IMR-90 (cell line): ENCODE results near the gene RSBN1L. TPM values are rescaled to one million over a fixed set of nuclear protein-coding genes. Genes with fewer than 3 reads are reported as not detected.

Source experiments
- ATAC-seq: fragments of 200-7000 bp; cut with Tn5 transposase; 2 replicates; pipeline ENCODE4 v1.9.1; 2020; ENCODE audit warnings: low read depth, mild to moderate bottlenecking, moderate library complexity
- BruUV-seq: library from RNA; stranded (reverse); fragments of 400-500 nt; replicated peaks from 2 replicates; lab custom pipeline; 2021; lab: Mats Ljungman, UMichigan
- CTCF ChIA-PET: fragments of 300-600 bp; formaldehyde crosslinking; extraction: SDS; loops from one replicate; lab custom pipeline; 2021; ENCODE audit warnings: antibody characterized with exemption; lab: Yijun Ruan, JAX
- POLR2A ChIA-PET: fragments of 300-600 bp; sonication (Branson Sonifier 250); formaldehyde crosslinking; loops from one replicate; lab custom pipeline; 2022; ENCODE audit warnings: antibody characterized with exemption; ENCODE audit not compliant: unreplicated experiment; lab: Charles Lee
- DNase-seq: peaks from one replicate; pipeline ENCODE4 v3.0.0; 2013
- H2AFZ ChIP-seq: replicated peaks from 2 replicates; pipeline ENCODE3; 2013; ENCODE audit warnings: low read length, mild to moderate bottlenecking; ENCODE audit not compliant: poor library complexity
- H2AK5ac ChIP-seq: 2 replicates; pipeline ENCODE4 v1.6.1; 2013; ENCODE audit warnings: low read depth, low read length, inconsistent platforms
- H2AK9ac ChIP-seq: replicated peaks from 2 replicates; pipeline ENCODE3; 2013; ENCODE audit warnings: mild to moderate bottlenecking, low read depth, low read length, moderate library complexity; ENCODE audit not compliant: poor library complexity
- H2BK120ac ChIP-seq: 2 replicates; pipeline ENCODE4 v1.6.1; 2013; ENCODE audit warnings: low read depth, low read length, inconsistent platforms
- H2BK15ac ChIP-seq: 3 replicates; pipeline ENCODE4 v1.6.1; 2013; ENCODE audit warnings: low read depth, low read length, inconsistent platforms
- H2BK20ac ChIP-seq: 2 replicates; pipeline ENCODE4 v1.6.1; 2013; ENCODE audit warnings: low read depth, mild to moderate bottlenecking, inconsistent platforms, low read length, moderate library complexity
- H2BK5ac ChIP-seq: 2 replicates; pipeline ENCODE4 v1.6.1; 2013; ENCODE audit warnings: mild to moderate bottlenecking, low read depth, low read length, inconsistent platforms; ENCODE audit not compliant: poor library complexity, severe bottlenecking
- H3K14ac ChIP-seq: replicated peaks from 2 replicates; pipeline ENCODE4 v1.6.1; 2013; ENCODE audit warnings: low read depth, low read length, inconsistent platforms
- H3K18ac ChIP-seq: 2 replicates; pipeline ENCODE4 v1.6.1; 2013; ENCODE audit warnings: low read depth, low read length, control low read depth
- H3K23ac ChIP-seq: 2 replicates; pipeline ENCODE4 v1.6.1; 2013; ENCODE audit warnings: low read depth, low read length, inconsistent platforms
- H3K27ac ChIP-seq: 2 replicates; pipeline ENCODE4 v1.5.1; 2013; ENCODE audit warnings: mild to moderate bottlenecking, control low read depth, low read length; ENCODE audit not compliant: insufficient read depth
- H3K27me3 ChIP-seq: 2 replicates; pipeline ENCODE4 v1.6.1; 2013; ENCODE audit warnings: low read length; ENCODE audit not compliant: control insufficient read depth, insufficient read depth
- H3K36me3 ChIP-seq: 2 replicates; pipeline ENCODE4 v1.6.1; 2013; ENCODE audit warnings: low read length, mixed read lengths; ENCODE audit not compliant: control insufficient read depth, insufficient read depth
- H3K4ac ChIP-seq: 2 replicates; pipeline ENCODE4 v1.6.1; 2013; ENCODE audit warnings: low read depth, low read length, inconsistent platforms
- H3K4me1 ChIP-seq: 2 replicates; pipeline ENCODE4 v1.6.1; 2013; ENCODE audit warnings: low read length, mixed read lengths; ENCODE audit not compliant: control insufficient read depth, insufficient read depth
- H3K4me2 ChIP-seq: 2 replicates; pipeline ENCODE4 v1.6.1; 2013; ENCODE audit warnings: low read depth, mild to moderate bottlenecking, control low read depth, low read length, moderate library complexity
- H3K4me3 ChIP-seq: 2 replicates; pipeline ENCODE4 v1.5.1; 2013; ENCODE audit warnings: low read depth, mild to moderate bottlenecking, control low read depth, low read length, moderate library complexity; ENCODE audit not compliant: insufficient read depth
- H3K56ac ChIP-seq: 2 replicates; pipeline ENCODE4 v1.6.1; 2013; ENCODE audit warnings: low read length, inconsistent platforms; ENCODE audit not compliant: insufficient read depth; ENCODE audit errors: extremely low read depth
- H3K79me1 ChIP-seq, 2 experiments: 2 replicates each; pipeline ENCODE4 v1.6.1; 2013; ENCODE audit warnings: low read length in 2 of 2, inconsistent platforms in 1 of 2, low read depth in 1 of 2
- H3K9ac ChIP-seq: 2 replicates; pipeline ENCODE4 v1.6.1; 2013; ENCODE audit warnings: low read depth, low read length, control low read depth
- H3K9me1 ChIP-seq: 2 replicates; pipeline ENCODE4 v1.6.1; 2013; ENCODE audit warnings: low read length, inconsistent platforms; ENCODE audit not compliant: insufficient read depth
- H3K9me3 ChIP-seq: 2 replicates; pipeline ENCODE4 v1.6.1; 2013; ENCODE audit warnings: low read length; ENCODE audit not compliant: control insufficient read depth, insufficient read depth
- H4K20me1 ChIP-seq: 2 replicates; pipeline ENCODE4 v1.6.1; 2013; ENCODE audit warnings: low read length, inconsistent platforms; ENCODE audit not compliant: insufficient read depth
- H4K5ac ChIP-seq: 2 replicates; pipeline ENCODE4 v1.6.1; 2013; ENCODE audit warnings: mild to moderate bottlenecking, low read depth, low read length, control low read depth
- H4K8ac ChIP-seq, 2 experiments: 2 replicates each; pipeline ENCODE4 v1.6.1; 2013; ENCODE audit warnings: low read depth in 2 of 2, low read length in 2 of 2, control low read depth in 1 of 2, inconsistent platforms in 1 of 2
- H4K91ac ChIP-seq: 2 replicates; pipeline ENCODE4 v1.6.1; 2013; ENCODE audit warnings: low read depth, low read length, inconsistent platforms; ENCODE audit not compliant: insufficient read depth
- BHLHE40 ChIP-seq: fragments of 150-350 bp; IDR thresholded peaks from 2 replicates; pipeline ENCODE4 v1.6.1; 2016; ENCODE audit warnings: mild to moderate bottlenecking, low read depth, low read length
- CEBPB ChIP-seq: IDR thresholded peaks from 2 replicates; pipeline ENCODE4 v1.6.1; 2012; ENCODE audit warnings: low read depth, low read length, improper control_type of control experiment
- CHD1 ChIP-seq: IDR thresholded peaks from 2 replicates; pipeline ENCODE4 v1.6.1; 2012; ENCODE audit warnings: low read depth, low read length, improper control_type of control experiment
- CTCF ChIP-seq: conservative IDR thresholded peaks from 2 replicates; pipeline ENCODE4 v1.5.1; 2012; ENCODE audit warnings: mild to moderate bottlenecking, low read depth, low read length, improper control_type of control experiment
- ELK1 ChIP-seq: fragments of 150-350 bp; IDR thresholded peaks from 2 replicates; pipeline ENCODE4 v1.6.1; 2016; ENCODE audit warnings: low read depth, mild to moderate bottlenecking, low read length, moderate library complexity, borderline replicate concordance
- MAFK ChIP-seq: IDR thresholded peaks from 2 replicates; pipeline ENCODE4 v1.6.1; 2012; ENCODE audit warnings: low read depth, low read length, improper control_type of control experiment
- MXI1 ChIP-seq: IDR thresholded peaks from 2 replicates; pipeline ENCODE4 v1.6.1; 2012; ENCODE audit warnings: low read depth, mild to moderate bottlenecking, low read length, moderate library complexity, borderline replicate concordance
- NFE2L2 ChIP-seq: fragments of 150-350 bp; IDR thresholded peaks from 2 replicates; pipeline ENCODE4 v1.6.1; 2016; ENCODE audit warnings: low read depth, mild to moderate bottlenecking, low read length
- POLR2A ChIP-seq: IDR thresholded peaks from 2 replicates; pipeline ENCODE4 v1.6.1; 2012; ENCODE audit warnings: mild to moderate bottlenecking, low read depth, low read length
- RAD21 ChIP-seq: IDR thresholded peaks from 2 replicates; pipeline ENCODE4 v1.6.1; 2012; ENCODE audit warnings: low read length, improper control_type of control experiment
- RCOR1 ChIP-seq: IDR thresholded peaks from 2 replicates; pipeline ENCODE4 v1.6.1; 2012; ENCODE audit warnings: mild to moderate bottlenecking, low read length, improper control_type of control experiment; ENCODE audit not compliant: insufficient replicate concordance
- RFX5 ChIP-seq: IDR thresholded peaks from 2 replicates; pipeline ENCODE4 v1.8.0; 2012; ENCODE audit warnings: low read depth, mild to moderate bottlenecking, low read length, moderate library complexity
- SMC3 ChIP-seq: fragments of 150-350 bp; IDR thresholded peaks from 2 replicates; pipeline ENCODE4 v1.6.1; 2016; ENCODE audit warnings: low read depth, mild to moderate bottlenecking, antibody characterized with exemption, low read length, moderate library complexity
- USF2 ChIP-seq: fragments of 150-350 bp; IDR thresholded peaks from 2 replicates; pipeline ENCODE4 v1.6.1; 2017; ENCODE audit warnings: mild to moderate bottlenecking, antibody characterized with exemption, low read length, low read depth
- WGBS, 2 experiments: methylation state at CpG; one replicate each; pipeline versions ENCODE4 v1.1.5 to v1.1.7; 2013; ENCODE audit warnings: missing lambda C conversion rate in 2 of 2; ENCODE audit not compliant: insufficient read length in 1 of 2; ENCODE audit errors: extremely low coverage in 2 of 2; 5-methylcytosine and 5-hydroxymethylcytosine counted together
- dilution Hi-C: fragments of 300-500 bp; cut with HindIII; formaldehyde crosslinking; loops from one replicate; pipeline ENCODE4 v1.14.3; 2018; ENCODE audit warnings: low sequenced_read_pairs; ENCODE audit not compliant: unreplicated experiment
- in situ Hi-C: fragments of 300-500 bp; cut with MboI; formaldehyde crosslinking; loops from 3 replicates; pipeline ENCODE4 v1.14.3; 2019; ENCODE audit warnings: low sequenced_read_pairs, inconsistent platforms, mixed read lengths
- intact Hi-C: fragments of 100-400 bp; cut with micrococcal nuclease; formaldehyde crosslinking; loops from 2 replicates; pipeline ENCODE4 v1.10.0; 2022
- polyA plus RNA-seq, 3 experiments: library from polyadenylated mRNA; depleted of rRNA; stranded (reverse); fragments of >200 nt; gene quantifications; 2 replicates each; pipeline ENCODE4 v1.2.3, GENCODE V29; 2012; ENCODE audit warnings: low replicate concordance in 1 of 3
- total RNA-seq: library from RNA; depleted of rRNA; stranded (reverse); fragments of >200 nt; gene quantifications from 2 replicates; pipeline ENCODE4 v1.2.3, GENCODE V29; 2012

Gene RSBN1L
- total and polyA plus RNA-seq, 2 of the 4 experiments (the other 2 are of a cell fraction), result 7.8 to 14.7 TPM

GRCh38 chr7:77786018-77786417 is 89.8 kb downstream of the RSBN1L start:
- H2BK5ac ChIP-seq, result no peak overlapping the region
- H3K56ac ChIP-seq, result no peak overlapping the region
- BruUV-seq, result no TSS peak
- H3K79me1 ChIP-seq, result peaks cover 0 to 4% of the 10 kb centered on the region in 2 experiments; a peak in 2 of 4 replicates
- POLR2A ChIA-PET, result no interaction called here
- no peak overlapping the region for H4K91ac ChIP-seq
- H3K4ac ChIP-seq, result no peak overlapping the region
- dilution Hi-C loops, result no loop called here
- no peak overlapping the region for H3K14ac ChIP-seq
- H4K5ac ChIP-seq, result no peak overlapping the region
- TF ChIP-seq CEBPB (no peak), RAD21 (no peak), RCOR1 (no peak), NFE2L2 (no peak), RFX5 (no peak), SMC3 (no peak), MXI1 (no peak), USF2 (no peak), BHLHE40 (no peak), MAFK (no peak), CTCF (no peak), ELK1 (no peak), POLR2A (no peak), CHD1 (no peak)
- in situ Hi-C loops, result no loop called here
- no peak overlapping the region for H3K4me2 ChIP-seq
- no peak overlapping the region for H2BK120ac ChIP-seq
- H3K27ac ChIP-seq, result no peak overlapping the region
- H2AK5ac ChIP-seq, result no peak overlapping the region
- DNase-seq (no peak), ATAC-seq (no peak)
- H3K4me3 ChIP-seq, result no peak overlapping the region
- CTCF ChIA-PET, result no interaction called here
- no peak overlapping the region for H2AFZ ChIP-seq
- WGBS, 2 experiments, result no CpG with 5 or more reads among the region's 3 CpGs
- H3K9ac ChIP-seq, result no peak overlapping the region
- intact Hi-C loops, result no loop called here
- H3K9me1 ChIP-seq, result peaks cover 3% of the 10 kb centered on the region; the same call in 1 of the 2 replicates
- H4K8ac ChIP-seq, result no peak overlapping the region
- no peak overlapping the region for H2AK9ac ChIP-seq
- H2BK15ac ChIP-seq, result no peak overlapping the region
- no peak overlapping the region for H2BK20ac ChIP-seq
- H3K27me3 ChIP-seq, result no peaks in the 10 kb centered on the region
- peaks cover 3% of the 10 kb centered on the region; the same call in 1 of the 2 replicates for H3K36me3 ChIP-seq
- H3K23ac ChIP-seq, result no peak overlapping the region
- H3K18ac ChIP-seq, result no peak overlapping the region
- H4K20me1 ChIP-seq, result no peaks in the 10 kb centered on the region
- H3K4me1 ChIP-seq, result peaks cover 3% of the 10 kb centered on the region; the same call in 1 of the 2 replicates
- H3K9me3 ChIP-seq, result peaks cover 5% of the 10 kb centered on the region; the same call in 1 of the 2 replicates
